Heart left ventricle (tissue), 13 donors: ENCODE data around the gene SLA2.

Experiments used
- CTCF ChIP-seq, 12 donors: fragments of 200-600 bp; sonication (generic) in 4 of 12; IDR thresholded peaks; one replicate each; pipeline versions ENCODE4 v1.5.0 to v1.8.0; 2018 to 2022; ENCODE audit warnings: antibody characterized with exemption in 12 of 12, mild to moderate bottlenecking in 5 of 12
- POLR2A ChIP-seq, 2 donors: fragments of 450-650 bp; IDR thresholded peaks; one replicate each; pipeline ENCODE4 v1.6.1; 2017; ENCODE audit warnings: antibody characterized with exemption in 2 of 2, mild to moderate bottlenecking in 2 of 2, moderate library complexity in 2 of 2
- donor health status: ischemic (EF 13 %, LVEDD 7.1; RV severe dilation, severe dysfunction).
- donor health status: DM: no; HTN: yes; CAD: no.
- donor health status: DM: no; HTN: no; CAD: no.
- donor health status: ischemic (EF 25% LVEDD 6.9; RV normal size, moderate dysfunction).
- donor health status: ischemic (EF 25% LVEDD 5.7; RV mildly dilated, moderate dysfunction).
- donor health status: ischemic (EF 35%, LVEDD 5.7; RV mildly dilated, moderate dysfunction).
- donor health status: nonischemic (EF 11% LVEDD 7.7; RV severe dilation, severe dysfunction).
- donor health status: DM: yes; HTN: yes; CAD: no.
- donor health status: PGD.
- donor health status: ischemic (EF 29% LVEDD 5.4; RV normal size, mild dysfunction).
- donor health status: nonischemic (EF 23%, LVEDD 6.1; RV moderate dilation, normal function).

GRCh38 chr20:36601540-36601939 lies 44.5 kb downstream of the SLA2 start:
- TF ChIP-seq CTCF (IDR thresholded peaks at IDR 0.05) (no peak), POLR2A (IDR thresholded peaks at IDR 0.05) (no peak)
